HG03175 (cell line): Measurements from ENCODE around the gene JAKMIP2.
"Not testable (repeated sequence)": the region's sequence is repeated elsewhere in the genome, so short reads cannot be mapped to it uniquely, and the experiment has no call there.

ENCODE experiments used
- ATAC-seq: cut with Tn5 transposase; IDR thresholded peaks from one replicate; pipeline ENCODE4 v1.9.1; 2021; ENCODE audit warnings: mild to moderate bottlenecking, moderate library complexity; ENCODE audit not compliant: unreplicated experiment

JAKMIP2 gene

DNA sequence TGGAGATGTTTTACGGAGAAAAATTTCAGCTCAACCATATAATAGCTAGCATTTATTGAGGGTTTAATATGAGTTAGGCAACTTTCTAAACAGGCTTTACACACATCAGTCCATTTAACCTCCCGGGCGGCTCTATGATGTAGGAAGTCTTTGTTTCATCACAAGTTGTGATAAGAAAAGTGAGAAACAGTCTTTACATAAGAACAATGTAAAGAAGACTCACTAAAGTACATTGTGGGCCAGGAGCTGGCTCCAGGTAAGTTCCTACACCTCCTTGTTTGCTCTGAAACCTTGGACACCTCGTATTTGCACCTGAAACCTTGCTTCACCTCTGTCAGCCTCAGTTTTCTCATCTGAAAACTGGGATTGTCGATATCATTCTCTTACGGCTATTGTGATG is 116.1 kb downstream of the JAKMIP2 start:
- no peak for ATAC-seq

DNA sequence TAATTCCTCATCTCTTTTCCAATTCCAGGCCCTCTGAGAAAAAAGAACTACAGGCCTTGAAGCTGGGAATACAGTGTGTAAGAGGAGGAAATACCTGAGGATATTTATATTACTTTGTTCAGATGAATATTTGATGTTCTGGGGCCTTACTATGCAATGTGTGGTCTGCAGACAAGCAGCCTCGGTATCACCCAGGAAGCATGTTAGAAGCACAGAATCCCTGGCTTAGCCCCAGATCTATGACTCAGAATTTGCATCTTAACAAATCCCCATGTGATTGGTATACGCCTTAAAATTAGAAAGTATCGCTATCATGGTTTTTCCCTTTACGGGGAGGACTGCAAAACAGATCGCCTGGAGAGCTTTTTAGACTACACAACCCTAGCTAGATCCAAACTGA is 121.0 kb downstream of the JAKMIP2 start:
- ATAC-seq: no peak

DNA sequence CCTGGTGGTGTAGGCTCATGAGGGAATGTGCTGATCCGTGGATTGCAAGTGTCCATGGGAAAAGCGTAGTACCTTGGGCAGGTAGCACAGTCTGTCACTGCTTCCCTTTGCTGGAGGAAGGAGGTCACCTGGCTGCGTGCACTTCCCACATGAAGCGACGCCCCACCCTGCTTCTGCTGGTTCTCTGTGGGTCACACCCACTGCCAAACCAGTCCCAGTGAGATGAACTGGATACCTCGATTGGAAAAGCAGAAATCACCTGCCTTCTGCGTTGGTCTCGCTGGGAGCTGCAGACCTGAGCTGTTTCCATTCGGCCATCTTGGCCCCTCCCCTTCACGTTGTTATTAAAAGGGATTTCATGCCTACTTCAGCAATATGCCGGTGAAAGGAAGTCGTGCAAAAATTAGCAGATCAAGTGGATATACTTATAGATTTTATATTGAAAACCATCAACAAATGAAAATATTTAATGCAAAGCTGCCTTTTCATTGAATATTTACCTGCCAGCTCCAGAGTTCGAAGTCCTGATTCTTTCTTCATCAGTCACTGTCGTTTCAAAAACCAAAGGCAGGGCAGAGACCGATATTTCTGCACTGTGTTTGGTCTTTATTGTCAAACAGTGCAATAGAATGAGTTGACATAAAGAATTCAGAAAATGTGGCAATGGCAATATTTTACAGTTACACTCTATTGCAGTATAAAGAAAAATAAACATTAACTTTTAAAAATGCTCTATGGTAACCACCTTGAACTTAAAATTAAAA is 123.2 kb downstream of the JAKMIP2 start:
- no peak for ATAC-seq

DNA sequence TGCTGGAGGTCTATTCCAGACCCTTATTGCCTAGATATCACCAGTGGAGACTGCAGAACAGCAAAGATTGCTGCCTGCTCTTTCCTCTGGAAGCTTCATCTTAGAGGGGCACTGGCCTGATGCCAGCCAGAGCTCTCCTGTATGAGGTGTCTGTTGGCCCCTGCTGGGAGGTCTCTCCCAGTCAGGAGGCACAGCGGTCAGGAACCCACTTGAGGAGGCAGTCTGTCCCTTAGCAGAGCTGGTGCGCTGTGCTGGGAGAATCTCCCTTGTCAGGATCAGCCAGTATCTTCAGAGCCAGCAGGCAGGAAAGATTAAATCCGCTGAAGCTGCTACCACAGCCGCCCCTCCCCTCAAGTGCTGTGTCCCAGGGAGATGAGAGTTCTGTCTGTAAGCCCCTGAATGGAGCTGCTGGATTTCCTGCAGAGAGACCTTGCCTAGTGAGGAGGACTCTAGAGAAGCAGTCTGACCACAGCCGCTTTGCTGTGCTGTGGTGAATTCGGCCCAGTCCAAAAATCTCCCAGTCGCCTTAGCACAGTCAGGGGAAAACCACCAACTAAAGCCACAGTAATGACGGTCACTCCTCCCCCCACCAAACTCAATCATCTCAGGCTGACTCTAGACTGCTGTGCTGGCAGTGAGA is 124.1 kb downstream of the JAKMIP2 start:
- no peak for ATAC-seq

DNA sequence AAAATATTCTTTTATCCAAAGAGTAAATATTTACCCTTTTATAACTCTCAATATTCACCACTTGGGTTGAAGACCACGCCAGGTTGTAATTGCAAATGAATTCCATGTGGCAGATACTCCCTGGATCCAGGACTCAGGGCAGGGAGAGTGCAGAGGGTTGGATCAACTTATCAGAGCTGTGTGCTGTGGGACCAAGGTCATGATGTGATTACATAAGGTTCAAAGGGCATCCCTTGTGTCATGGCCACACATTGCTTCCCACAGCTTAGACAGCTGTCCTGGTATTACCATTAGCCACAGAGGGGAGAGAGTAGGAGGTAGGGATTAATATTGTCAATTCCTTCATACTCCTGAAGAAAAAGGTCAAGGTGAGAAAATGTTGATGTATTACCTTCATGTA is 133.9 kb downstream of the JAKMIP2 start:
- no peak for ATAC-seq

DNA sequence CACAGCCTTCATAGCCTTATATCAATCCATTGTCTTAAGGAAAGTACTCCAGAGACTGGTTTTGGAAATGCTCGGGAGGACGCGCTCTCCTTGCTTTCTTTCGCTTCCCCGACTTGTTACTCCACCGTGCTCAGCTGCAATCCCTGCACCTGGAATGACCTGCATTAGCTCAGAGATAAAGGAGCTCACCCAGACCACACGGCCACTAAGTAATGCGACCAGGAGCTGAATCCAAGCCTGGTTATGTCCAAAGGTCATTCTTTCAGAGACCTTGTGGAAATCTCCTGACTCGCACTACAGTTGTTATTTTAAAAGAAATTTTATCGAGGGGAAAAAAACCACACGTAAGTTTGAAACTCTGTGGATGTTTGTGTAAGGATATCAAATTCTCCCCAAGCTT is 137.3 kb downstream of the JAKMIP2 start:
- ATAC-seq: no peak

DNA sequence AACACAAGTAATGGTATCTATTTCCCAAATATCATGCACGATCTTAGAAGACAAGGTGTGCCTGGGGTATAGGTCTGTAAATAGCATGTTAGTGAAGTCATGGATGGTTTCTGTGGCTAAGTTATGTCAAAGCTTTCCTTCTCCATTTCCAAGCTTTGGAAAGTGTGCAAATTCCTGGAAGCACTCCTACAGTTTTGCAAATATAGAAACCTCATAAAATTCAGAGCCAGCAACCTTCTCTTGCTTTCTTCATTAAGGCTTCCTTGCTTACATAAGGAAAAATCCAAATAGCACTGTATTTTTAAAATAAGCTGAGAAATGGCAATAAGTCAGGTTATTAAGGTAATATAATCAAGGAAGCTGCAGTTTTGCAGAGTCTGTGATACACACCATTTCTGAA is 138.1 kb downstream of the JAKMIP2 start:
- no peak for ATAC-seq

DNA sequence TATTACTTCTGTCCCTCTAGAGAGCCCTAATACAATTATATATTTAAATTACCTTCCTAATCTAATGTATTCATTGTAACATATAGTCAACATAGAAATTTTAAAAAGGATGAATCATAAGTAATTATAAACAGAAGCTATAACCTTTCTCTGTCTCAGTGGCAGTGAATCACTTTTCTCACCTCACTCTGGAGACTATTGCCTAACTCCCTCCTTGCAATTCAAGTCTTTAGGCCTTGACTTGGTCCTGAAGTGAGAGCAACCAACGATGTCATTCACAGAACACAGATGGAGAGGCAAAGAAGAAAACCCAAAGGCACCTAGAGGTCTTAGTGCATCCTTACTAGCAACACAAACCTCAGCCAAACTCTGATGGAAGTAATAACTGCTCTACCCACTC is 139.4 kb downstream of the JAKMIP2 start:
- no peak for ATAC-seq

DNA sequence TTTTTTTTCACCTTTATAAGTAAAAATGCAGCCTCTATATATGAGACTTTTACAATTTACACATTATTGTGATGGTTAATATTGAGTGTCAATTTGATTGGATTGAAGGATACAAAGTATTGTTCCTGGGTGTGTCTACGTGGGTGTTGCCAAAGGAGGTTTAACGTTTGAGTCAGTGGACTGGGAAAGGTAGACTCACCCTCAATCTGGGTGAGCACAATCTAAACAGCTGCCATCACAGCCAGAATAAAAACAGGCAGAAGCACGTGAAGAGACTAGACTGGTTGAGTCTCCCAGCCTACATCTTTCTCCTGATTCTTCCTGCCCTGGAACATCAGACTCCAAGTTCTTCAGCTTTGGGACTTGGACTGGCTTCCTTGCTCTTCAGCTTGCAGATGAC is 139.9 kb downstream of the JAKMIP2 start:
- ATAC-seq: no peak

DNA sequence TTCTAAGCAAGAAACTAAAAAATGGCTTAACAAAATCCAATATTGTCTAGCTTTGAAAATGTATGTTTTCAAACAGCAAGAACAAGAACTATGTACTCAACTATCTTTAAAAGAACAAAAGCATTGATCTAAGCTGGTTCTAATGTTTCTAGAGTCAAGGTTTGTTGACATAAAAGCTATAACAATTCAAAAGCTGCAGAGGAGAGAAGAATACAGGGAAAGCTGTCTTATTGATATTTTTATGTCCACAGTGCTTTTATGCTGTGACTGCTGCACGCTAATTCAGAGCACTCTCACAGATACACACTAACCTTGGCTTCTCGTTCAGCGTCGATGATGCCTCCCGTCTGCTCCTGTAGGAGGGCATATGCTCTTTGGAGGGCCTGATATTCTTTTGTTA is 143.2 kb downstream of the JAKMIP2 start:
- no peak for ATAC-seq

DNA sequence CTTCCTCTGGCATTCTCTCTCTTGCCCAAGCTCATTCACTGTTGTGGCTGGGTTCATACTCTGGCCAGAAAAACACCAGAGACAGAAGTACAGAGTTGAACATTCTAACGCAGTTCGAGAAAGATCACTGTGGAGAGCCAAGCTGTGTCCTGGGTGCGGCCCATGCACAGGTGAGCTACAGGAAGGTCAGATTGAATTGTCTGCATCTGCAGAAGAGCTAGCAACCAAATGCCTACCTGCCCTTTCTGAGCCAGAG is 145.9 kb downstream of the JAKMIP2 start:
- no peak for ATAC-seq

DNA sequence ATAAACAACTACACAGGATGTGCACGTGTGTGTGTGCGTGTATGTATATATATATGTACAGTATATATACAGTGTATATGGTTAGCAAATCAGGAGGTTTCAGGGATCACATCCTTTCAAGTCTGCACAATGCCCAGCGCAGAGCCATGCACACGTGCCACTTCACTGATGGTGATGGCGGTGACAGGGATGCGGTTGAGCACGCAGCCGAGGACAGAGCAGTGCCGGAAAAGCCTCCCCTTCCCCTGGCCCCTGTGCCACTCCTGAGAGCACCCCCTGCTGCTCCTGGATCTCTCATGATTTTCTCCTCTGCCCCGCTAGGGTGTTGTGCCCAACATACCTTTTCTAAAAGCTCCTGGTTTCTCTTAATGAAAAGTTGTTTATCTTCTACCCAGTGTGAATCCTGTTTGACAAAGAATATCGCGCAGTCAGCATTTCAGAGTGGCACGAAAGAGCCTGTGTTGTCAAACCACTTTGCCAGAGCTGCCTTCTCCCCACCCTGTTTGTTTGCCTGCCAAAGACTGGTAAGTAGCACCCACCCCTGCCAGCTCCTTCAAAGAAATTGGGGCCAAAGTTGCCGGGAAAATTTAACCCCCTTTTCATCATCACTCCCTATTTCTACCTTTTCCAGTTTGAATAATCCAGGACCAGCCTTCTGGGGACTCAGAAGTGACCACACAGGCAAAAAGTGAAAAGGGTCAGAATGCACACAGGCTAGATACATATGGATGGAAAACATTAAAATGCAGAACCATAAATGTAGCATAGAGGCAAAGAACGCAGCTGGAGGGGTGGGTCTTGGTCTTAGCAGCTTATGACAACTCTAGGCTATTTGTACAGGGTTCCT is 146.4 kb downstream of the JAKMIP2 start:
- no peak for ATAC-seq

DNA sequence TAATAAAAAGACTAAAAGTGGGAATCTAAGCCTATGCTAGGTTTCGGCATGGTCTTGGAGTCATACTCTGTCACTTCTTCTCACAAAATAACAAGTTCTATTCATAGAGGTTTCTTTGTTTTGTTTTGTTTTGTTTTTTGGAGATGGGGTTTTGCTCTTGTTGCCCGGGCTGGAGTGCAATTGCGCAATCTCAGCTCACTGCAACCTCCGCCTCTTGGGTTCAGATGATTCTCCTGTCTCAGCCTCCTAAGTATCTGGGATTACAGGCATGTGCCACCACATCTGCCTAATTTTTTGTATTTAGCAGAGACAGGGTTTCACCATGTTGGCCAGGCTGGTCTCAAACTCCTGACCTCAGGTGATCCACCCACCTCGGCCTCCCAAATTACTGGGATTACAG is 147.1 kb downstream of the JAKMIP2 start:
- not testable (repeated sequence) for ATAC-seq

DNA sequence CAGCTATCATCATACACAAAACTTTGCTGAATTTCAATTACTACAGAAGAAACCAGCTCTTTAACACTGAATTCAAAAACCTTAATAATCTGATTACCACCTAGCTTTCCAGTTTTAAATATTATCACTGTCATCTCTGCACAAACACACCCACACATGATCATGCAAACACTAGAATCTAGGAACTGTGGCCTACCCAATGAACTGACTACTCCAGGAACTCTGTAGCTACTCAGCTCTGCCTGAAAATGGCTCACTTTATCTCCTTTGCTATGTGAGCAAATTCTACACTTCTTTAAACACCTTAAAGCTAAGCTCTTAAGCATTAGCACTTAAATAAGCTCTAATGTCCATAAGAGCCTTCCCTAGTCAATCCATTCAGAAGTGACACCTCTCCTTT is 149.4 kb downstream of the JAKMIP2 start:
- no peak for ATAC-seq

DNA sequence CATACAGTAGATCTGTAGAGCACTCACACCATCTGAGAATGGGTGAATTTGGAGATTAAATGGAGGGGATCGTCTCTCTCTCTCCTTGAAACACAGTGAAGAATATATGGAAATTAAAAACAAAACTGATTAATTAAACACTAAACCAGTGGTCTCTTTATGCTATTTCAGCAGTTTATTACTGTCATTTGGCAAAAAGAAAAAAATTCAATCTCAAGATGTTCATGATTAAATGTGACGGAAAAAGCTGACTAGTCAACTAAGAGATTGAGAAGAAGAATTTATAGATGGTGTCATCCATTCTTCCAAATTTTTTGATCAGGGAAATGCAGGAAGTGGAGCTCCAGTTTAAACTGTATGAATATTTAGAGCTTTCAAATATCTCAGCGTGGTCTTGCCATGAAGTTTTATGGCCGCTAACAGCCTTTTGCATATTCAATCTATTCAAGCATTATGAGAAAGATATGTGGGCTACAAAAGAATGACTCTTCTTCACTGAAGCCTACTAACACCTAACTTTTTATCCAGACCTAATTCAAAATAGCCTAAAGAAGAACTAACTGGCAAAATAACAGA is 151.0 kb downstream of the JAKMIP2 start:
- no peak for ATAC-seq

DNA sequence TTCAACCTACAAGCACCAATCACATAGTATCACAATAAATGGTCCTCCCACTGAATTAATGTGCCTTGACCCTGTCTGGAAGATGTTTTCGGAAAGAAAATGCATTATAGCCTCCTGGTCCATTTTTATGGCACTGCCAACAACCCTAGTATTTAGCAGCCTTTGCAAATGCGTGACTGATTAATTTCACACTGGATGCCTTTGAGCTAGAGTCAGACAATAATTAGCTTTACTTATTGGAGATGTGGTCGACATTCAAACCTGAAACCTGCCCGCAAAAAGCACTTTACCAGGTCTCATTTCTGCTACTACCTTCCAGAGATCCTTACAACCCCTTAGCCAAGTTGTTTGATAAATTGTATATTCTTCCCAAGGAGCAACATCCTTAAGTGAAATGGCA is 153.3 kb downstream of the JAKMIP2 start:
- ATAC-seq: no peak

DNA sequence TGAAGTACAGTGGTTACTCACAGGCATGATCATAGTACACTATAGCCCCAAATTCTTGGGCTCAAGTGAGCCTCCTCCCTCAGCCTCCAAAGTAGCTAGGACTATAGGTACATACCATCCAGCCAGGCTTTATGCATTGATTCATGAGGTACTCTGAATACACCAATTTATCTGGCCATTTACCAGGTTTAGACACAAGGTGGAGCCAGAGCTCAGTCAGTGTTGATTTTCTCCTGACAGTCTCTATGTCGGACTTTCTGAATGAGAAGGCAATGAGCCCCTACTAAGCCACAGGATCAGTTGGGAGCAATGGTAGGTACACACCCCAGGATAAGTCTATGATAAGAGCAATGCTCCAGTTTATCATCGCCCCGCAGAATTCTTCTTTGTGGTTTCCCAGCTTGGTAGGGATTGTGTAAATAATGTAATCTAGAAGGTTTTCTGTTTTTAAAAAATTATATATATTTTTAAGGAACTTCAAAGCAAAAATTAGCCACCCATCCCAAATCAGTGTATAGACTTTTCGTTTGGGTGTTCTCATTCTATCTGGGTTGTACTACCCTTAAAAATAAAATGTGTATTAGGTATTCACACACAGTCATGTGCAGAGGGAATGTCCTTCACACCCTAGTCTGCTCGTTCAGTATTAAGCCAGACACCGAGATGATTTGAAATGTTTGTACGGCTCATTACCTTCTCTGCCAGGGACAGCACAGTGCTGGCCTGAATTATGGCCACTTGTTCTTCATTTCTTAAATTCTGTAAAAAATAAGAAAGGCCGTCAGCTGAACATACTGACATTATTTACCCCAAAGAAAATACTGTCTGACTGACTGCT is 154.3 kb downstream of the JAKMIP2 start:
- peak; percentile 86 for ATAC-seq

DNA sequence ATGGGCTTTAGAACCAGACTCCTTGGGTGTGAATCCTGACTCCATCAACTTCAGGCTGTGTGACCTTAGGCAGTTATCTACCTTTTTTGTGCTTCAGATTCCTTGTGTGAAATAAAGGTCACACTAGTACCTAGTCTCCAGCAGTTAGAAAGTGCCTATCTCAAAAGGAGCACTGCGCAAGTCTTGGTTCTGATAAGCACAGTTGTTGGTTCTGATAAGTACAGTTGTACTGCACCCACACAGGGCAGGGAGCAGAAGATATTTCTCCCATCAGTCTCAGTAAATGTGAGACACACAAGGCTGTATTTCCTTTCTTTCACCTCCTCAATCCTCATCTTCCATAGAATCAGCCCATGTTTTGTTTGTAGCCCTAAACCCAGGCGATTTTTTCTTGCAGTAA is 156.1 kb downstream of the JAKMIP2 start:
- ATAC-seq: no peak

DNA sequence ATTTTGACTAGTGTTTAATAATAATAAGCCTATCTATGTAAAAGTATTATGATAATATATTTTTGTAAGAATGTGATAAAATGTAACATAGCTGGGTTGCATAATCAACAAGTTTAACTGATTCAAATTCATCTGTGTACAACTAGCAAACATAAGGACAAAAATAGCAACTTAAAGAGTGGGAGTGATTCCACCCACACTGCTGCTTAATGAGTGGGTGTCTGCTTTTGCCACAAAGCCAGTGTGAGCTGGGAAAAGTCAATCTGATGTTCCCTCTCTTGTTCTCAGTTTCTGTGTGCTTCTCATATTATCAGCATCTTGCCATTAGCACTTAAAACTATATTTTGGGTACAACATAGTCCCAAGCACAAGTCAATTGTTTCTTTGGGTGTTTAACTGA is 161.5 kb downstream of the JAKMIP2 start:
- ATAC-seq: no peak

DNA sequence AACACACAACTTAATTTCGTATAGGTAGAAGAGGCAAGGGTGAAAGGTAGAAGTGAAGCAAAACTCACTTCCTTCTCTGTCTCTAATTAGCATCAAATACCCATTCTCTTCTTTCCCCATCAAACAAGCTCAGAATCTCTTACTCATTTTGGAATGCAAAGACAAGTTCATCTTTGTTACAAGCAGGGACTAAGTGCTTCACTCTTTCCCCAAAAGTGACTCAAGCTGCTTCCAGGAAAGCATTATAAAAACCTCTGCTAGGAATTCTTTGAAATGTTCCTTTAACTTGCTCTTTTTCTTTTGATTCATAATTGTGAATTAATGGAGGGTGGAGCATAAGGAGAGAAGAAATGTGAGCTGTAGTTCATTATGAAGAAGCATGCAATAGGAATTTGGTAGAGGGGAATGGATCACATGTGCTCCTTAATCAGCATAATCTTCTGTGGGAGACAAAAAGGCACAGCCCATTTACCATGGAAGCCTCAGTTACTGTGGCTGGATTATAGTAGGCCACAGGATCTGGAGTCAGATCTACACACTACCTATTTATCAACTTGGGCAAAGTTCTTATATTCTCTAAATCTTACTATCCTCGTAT is 163.1 kb downstream of the JAKMIP2 start:
- ATAC-seq: no peak
